Neuronal stem cell (in vitro differentiated cells): ENCODE results near the gene CAMTA1.

Source experiments
- DNase-seq: peaks from one replicate; pipeline ENCODE4 v3.0.0-alpha.2; 2013; ENCODE audit warnings: low spot score
- H2AFZ ChIP-seq: one replicate; pipeline ENCODE4 v1.6.1; 2013; ENCODE audit warnings: mild to moderate bottlenecking, low read length, inconsistent platforms
- H2AK5ac ChIP-seq: 2 replicates; pipeline ENCODE4 v1.6.1; 2013; ENCODE audit warnings: low read depth, mild to moderate bottlenecking, inconsistent platforms, low read length, moderate library complexity, mixed read lengths
- H2BK120ac ChIP-seq: 2 replicates; pipeline ENCODE4 v1.6.1; 2013; ENCODE audit warnings: low read depth, mild to moderate bottlenecking, inconsistent platforms, low read length, moderate library complexity, mixed read lengths
- H2BK12ac ChIP-seq: one replicate; pipeline ENCODE4 v1.6.1; 2013; ENCODE audit warnings: low read length, inconsistent platforms
- H2BK15ac ChIP-seq: 2 replicates; pipeline ENCODE4 v1.6.1; 2013; ENCODE audit warnings: mild to moderate bottlenecking, low read length, inconsistent platforms, mixed read lengths
- H2BK5ac ChIP-seq: one replicate; pipeline ENCODE4 v1.6.1; 2013; ENCODE audit warnings: inconsistent platforms, mild to moderate bottlenecking, low read length, moderate library complexity
- H3K14ac ChIP-seq: one replicate; pipeline ENCODE4 v1.6.1; 2013; ENCODE audit warnings: low read length, inconsistent platforms
- H3K18ac ChIP-seq: 2 replicates; pipeline ENCODE4 v1.6.1; 2013; ENCODE audit warnings: low read length, inconsistent platforms
- H3K23ac ChIP-seq: 2 replicates; pipeline ENCODE4 v1.6.1; 2013; ENCODE audit warnings: low read depth, mild to moderate bottlenecking, mixed read lengths, low read length, inconsistent platforms; ENCODE audit not compliant: poor library complexity
- H3K27ac ChIP-seq: replicated peaks from 3 replicates; pipeline ENCODE4 v1.5.1; 2013; ENCODE audit warnings: low read length, inconsistent platforms
- H3K27me3 ChIP-seq, 3 experiments: 2 replicates each; pipeline ENCODE4 v1.6.1; 2013; ENCODE audit warnings: low read length in 3 of 3, mild to moderate bottlenecking in 2 of 3, inconsistent platforms in 1 of 3, low read depth in 1 of 3, mixed read lengths in 1 of 3, moderate library complexity in 1 of 3; ENCODE audit not compliant: control insufficient read depth in 3 of 3, insufficient read depth in 3 of 3
- H3K36me3 ChIP-seq, 2 donors: replicated peaks in 1 of 2; 2 replicates each; pipeline ENCODE4 v1.6.1; 2013; ENCODE audit warnings: low read length in 2 of 2; ENCODE audit not compliant: control insufficient read depth in 2 of 2, insufficient read depth in 2 of 2
- H3K4ac ChIP-seq: 2 replicates; pipeline ENCODE4 v1.6.1; 2013; ENCODE audit warnings: inconsistent platforms, mild to moderate bottlenecking, low read length, moderate library complexity
- H3K4me1 ChIP-seq, 2 donors: 1 replicate in 1 of 2; 2 replicates in 1 of 2; pipeline ENCODE4 v1.6.1; 2013; ENCODE audit warnings: low read length in 2 of 2, low read depth in 1 of 2; ENCODE audit not compliant: control insufficient read depth in 2 of 2, insufficient read depth in 1 of 2
- H3K4me2 ChIP-seq: one replicate; pipeline ENCODE4 v1.6.1; 2013; ENCODE audit warnings: mild to moderate bottlenecking, low read length, inconsistent platforms; ENCODE audit not compliant: insufficient read depth, poor library complexity, severe bottlenecking
- H3K4me3 ChIP-seq, 2 donors: 2 replicates each; pipeline ENCODE4 v1.5.1; 2013; ENCODE audit warnings: low read length in 2 of 2, mild to moderate bottlenecking in 2 of 2, inconsistent platforms in 1 of 2, moderate library complexity in 1 of 2
- H3K79me1 ChIP-seq: one replicate; pipeline ENCODE4 v1.6.1; 2013; ENCODE audit warnings: low read depth, mild to moderate bottlenecking, inconsistent platforms, low read length, moderate library complexity
- H3K9ac ChIP-seq: one replicate; pipeline ENCODE4 v1.6.1; 2013; ENCODE audit warnings: mild to moderate bottlenecking, low read depth, low read length, inconsistent platforms; ENCODE audit not compliant: poor library complexity
- H3K9me3 ChIP-seq, 2 donors: replicated peaks in 1 of 2; 2 replicates each; pipeline versions ENCODE3 to v1.6.1; 2013; ENCODE audit warnings: low read length in 2 of 2, mild to moderate bottlenecking in 2 of 2, inconsistent platforms in 1 of 2, low read depth in 1 of 2, mixed read lengths in 1 of 2, moderate library complexity in 1 of 2; ENCODE audit not compliant: control insufficient read depth in 2 of 2, insufficient read depth in 1 of 2
- H4K8ac ChIP-seq: one replicate; pipeline ENCODE4 v1.6.1; 2013; ENCODE audit warnings: low read depth, mild to moderate bottlenecking, inconsistent platforms, low read length, moderate library complexity
- H4K91ac ChIP-seq: one replicate; pipeline ENCODE4 v1.6.1; 2013; ENCODE audit warnings: low read length, low read depth, mild to moderate bottlenecking, inconsistent platforms; ENCODE audit not compliant: poor library complexity
- WGBS, 2 donors: extraction: QIAGEN DNeasy Blood & Tissue Kit; methylation state at CpG; one replicate each; pipeline ENCODE4 v1.1.7; 2013; ENCODE audit warnings: missing lambda C conversion rate in 2 of 2, mixed read lengths in 1 of 2; ENCODE audit not compliant: insufficient read length in 2 of 2, insufficient replicate concordance in 1 of 2; ENCODE audit errors: extremely low coverage in 2 of 2; 5-methylcytosine and 5-hydroxymethylcytosine counted together

Gene CAMTA1

DNA sequence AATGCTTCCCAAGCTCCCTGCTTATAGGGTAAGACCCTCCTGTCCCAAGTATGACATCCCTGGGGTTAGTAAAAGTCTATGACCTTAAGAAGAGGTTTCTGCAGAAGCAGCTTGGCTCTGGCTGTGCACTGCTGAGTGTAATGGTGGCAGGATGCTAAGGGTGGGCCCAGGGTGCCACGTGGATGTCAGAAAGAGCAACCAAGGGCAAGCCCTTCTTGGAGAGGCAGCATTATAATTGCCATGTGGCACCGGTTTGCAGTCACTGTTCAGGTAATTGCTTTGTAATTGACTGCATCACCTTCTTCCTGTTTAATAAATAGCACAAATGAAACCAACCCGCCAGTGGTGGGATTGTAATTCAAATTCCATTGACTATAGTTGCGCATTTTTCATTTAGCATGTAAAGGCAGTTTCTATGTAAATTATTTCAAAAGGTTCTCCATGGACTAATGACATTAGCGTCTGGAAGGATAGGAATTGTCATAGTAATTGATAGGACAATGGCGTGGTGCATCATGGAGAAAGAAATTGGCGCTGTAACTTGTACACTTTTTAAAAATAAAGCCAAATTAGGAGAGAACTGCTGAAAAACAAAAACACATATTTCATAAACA is 495.2 kb downstream of the CAMTA1 start:
- H2BK15ac ChIP-seq: no peak overlapping the region
- H4K91ac ChIP-seq: no peak overlapping the region
- no peak overlapping the region for H3K23ac ChIP-seq
- no peaks in the 10 kb centered on the region for H3K36me3 ChIP-seq
- no peaks in the 10 kb centered on the region for H3K9me3 ChIP-seq
- no peak overlapping the region for H3K4ac ChIP-seq
- H3K79me1 ChIP-seq: no peaks in the 10 kb centered on the region
- H3K27ac ChIP-seq: no peak overlapping the region
- H2BK12ac ChIP-seq: no peak overlapping the region
- H3K9ac ChIP-seq: no peak overlapping the region
- no peak overlapping the region for H4K8ac ChIP-seq
- H3K18ac ChIP-seq: no peak overlapping the region
- no peaks in the 10 kb centered on the region for H3K27me3 ChIP-seq
- no peak overlapping the region for H3K4me3 ChIP-seq
- no CpG with 5 or more reads among the region's 7 CpGs for WGBS, 2 donors
- H2AK5ac ChIP-seq: no peak overlapping the region
- DNase-seq: no peak
- peaks cover 0 to 1% of the 10 kb centered on the region in 2 donors for H3K4me1 ChIP-seq
- no peak overlapping the region for H2AFZ ChIP-seq
- no peak overlapping the region for H3K14ac ChIP-seq
- H2BK5ac ChIP-seq: no peak overlapping the region
- H3K4me2 ChIP-seq: no peak overlapping the region
- H2BK120ac ChIP-seq: no peak overlapping the region

- no peak overlapping the region for H2BK5ac ChIP-seq
- WGBS, 2 donors: no CpG with 5 or more reads among the region's 5 CpGs
- H3K36me3 ChIP-seq: no peaks in the 10 kb centered on the region
- H3K4me1 ChIP-seq: peaks cover 0 to 1% of the 10 kb centered on the region in 2 donors
- H3K27ac ChIP-seq: no peak overlapping the region
- no peak overlapping the region for H3K9ac ChIP-seq
- no peak overlapping the region for H4K91ac ChIP-seq
- no peak overlapping the region for H3K4me3 ChIP-seq
- H3K4ac ChIP-seq: no peak overlapping the region
- no peak overlapping the region for H4K8ac ChIP-seq
- no peak overlapping the region for H3K14ac ChIP-seq
- no peak overlapping the region for H3K4me2 ChIP-seq
- H2BK12ac ChIP-seq: no peak overlapping the region
- H3K79me1 ChIP-seq: no peaks in the 10 kb centered on the region
- no peaks in the 10 kb centered on the region for H3K9me3 ChIP-seq
- H3K18ac ChIP-seq: no peak overlapping the region
- no peak overlapping the region for H2BK120ac ChIP-seq
- no peak for DNase-seq
- no peak overlapping the region for H2AK5ac ChIP-seq
- H2AFZ ChIP-seq: no peak overlapping the region
- H3K27me3 ChIP-seq: no peaks in the 10 kb centered on the region
- no peak overlapping the region for H3K23ac ChIP-seq
- no peak overlapping the region for H2BK15ac ChIP-seq
Observed at GRCh38 chr1:7281821-7282220, 496.6 kb downstream of the CAMTA1 start.

GRCh38 chr1:7284839-7285435 is 499.7 kb downstream of the CAMTA1 start:
- Histone ChIP-seq H2AFZ (no peak overlapping the region), H2BK120ac (no peak overlapping the region), H3K9ac (no peak overlapping the region), H3K4me1 (peaks cover 0 to 1% of the 10 kb centered on the region in 2 donors), H3K79me1 (no peaks in the 10 kb centered on the region), H2BK12ac (no peak overlapping the region), H3K4me2 (no peak overlapping the region), H3K14ac (no peak overlapping the region), H4K8ac (no peak overlapping the region), H3K4me3 (no peak overlapping the region), H2BK15ac (no peak overlapping the region), H2BK5ac (no peak overlapping the region), H3K4ac (no peak overlapping the region), H2AK5ac (no peak overlapping the region), H3K36me3 (no peaks in the 10 kb centered on the region), H3K27ac (no peak overlapping the region), H3K9me3 (no peaks in the 10 kb centered on the region), H3K18ac (no peak overlapping the region), H4K91ac (no peak overlapping the region), H3K23ac (no peak overlapping the region), H3K27me3 (no peaks in the 10 kb centered on the region)
- WGBS, 2 donors: no CpG with 5 or more reads among the region's 10 CpGs
- no peak for DNase-seq

GRCh38 chr1:7285856-7286454 is 500.7 kb downstream of the CAMTA1 start:
- Histone ChIP-seq H3K14ac (no peak overlapping the region), H4K91ac (no peak overlapping the region), H2AFZ (no peak overlapping the region), H3K23ac (no peak overlapping the region), H3K18ac (peak overlapping the region; percentile 2), H3K4me2 (no peak overlapping the region), H3K27me3 (peaks cover 0 to 1% (median 0%) of the 10 kb centered on the region in 3 experiments), H3K9ac (no peak overlapping the region), H2BK15ac (no peak overlapping the region), H3K27ac (no peak overlapping the region), H2BK5ac (no peak overlapping the region), H3K4me1 (peaks cover 0 to 1% of the 10 kb centered on the region in 2 donors), H2BK12ac (no peak overlapping the region), H3K36me3 (no peaks in the 10 kb centered on the region), H2BK120ac (no peak overlapping the region), H3K4ac (no peak overlapping the region), H2AK5ac (no peak overlapping the region), H3K79me1 (no peaks in the 10 kb centered on the region), H4K8ac (no peak overlapping the region), H3K4me3 (no peak overlapping the region), H3K9me3 (no peaks in the 10 kb centered on the region)
- DNase-seq: no peak
- no CpG with 5 or more reads among the region's 10 CpGs for WGBS, 2 donors
